HL-60 (cell line): ENCODE results near the gene AKT1.
"Not testable (repeated sequence)": the region's sequence is repeated elsewhere in the genome, so short reads cannot be mapped to it uniquely, and the experiment has no call there.

Source experiments
- CTCF ChIP-seq: IDR thresholded peaks from one replicate; pipeline ENCODE4 v1.5.1; 2011; ENCODE audit warnings: low read length, control low read depth, inconsistent platforms; ENCODE audit not compliant: insufficient read depth
- GABPA ChIP-seq: IDR thresholded peaks from 2 replicates; pipeline ENCODE4 v1.6.1; 2012; ENCODE audit warnings: low read depth
- POLR2AphosphoS5 ChIP-seq: IDR thresholded peaks from 2 replicates; pipeline ENCODE4 v1.6.1; 2012; ENCODE audit warnings: low read depth
- SPI1 ChIP-seq: IDR thresholded peaks from 2 replicates; pipeline ENCODE4 v1.6.1; 2012; ENCODE audit warnings: low read depth, mild to moderate bottlenecking, borderline replicate concordance

GRCh38 chr14:104814701-104815100 is 19.2 kb upstream of the AKT1 start:
- TF ChIP-seq CTCF, POLR2AphosphoS5, SPI1, GABPA: not testable (repeated sequence)
